IMR-90 (cell line): Measurements from ENCODE around the gene EHF. TPM values are rescaled to one million over a fixed set of nuclear protein-coding genes. Genes with fewer than 3 reads are reported as not detected.

Experiments
- ATAC-seq: fragments of 200-7000 bp; cut with Tn5 transposase; 2 replicates; pipeline ENCODE4 v1.9.1; 2020; ENCODE audit warnings: low read depth, mild to moderate bottlenecking, moderate library complexity
- BruUV-seq: library from RNA; stranded (reverse); fragments of 400-500 nt; replicated peaks from 2 replicates; lab custom pipeline; 2021; lab: Mats Ljungman, UMichigan
- CTCF ChIA-PET: fragments of 300-600 bp; formaldehyde crosslinking; extraction: SDS; loops from one replicate; lab custom pipeline; 2021; ENCODE audit warnings: antibody characterized with exemption; lab: Yijun Ruan, JAX
- POLR2A ChIA-PET: fragments of 300-600 bp; sonication (Branson Sonifier 250); formaldehyde crosslinking; loops from one replicate; lab custom pipeline; 2022; ENCODE audit warnings: antibody characterized with exemption; ENCODE audit not compliant: unreplicated experiment; lab: Charles Lee
- DNase-seq: peaks from one replicate; pipeline ENCODE4 v3.0.0; 2013
- H2AFZ ChIP-seq: replicated peaks from 2 replicates; pipeline ENCODE3; 2013; ENCODE audit warnings: low read length, mild to moderate bottlenecking; ENCODE audit not compliant: poor library complexity
- H2AK5ac ChIP-seq: 2 replicates; pipeline ENCODE4 v1.6.1; 2013; ENCODE audit warnings: low read depth, low read length, inconsistent platforms
- H2AK9ac ChIP-seq: replicated peaks from 2 replicates; pipeline ENCODE3; 2013; ENCODE audit warnings: mild to moderate bottlenecking, low read depth, low read length, moderate library complexity; ENCODE audit not compliant: poor library complexity
- H2BK120ac ChIP-seq: 2 replicates; pipeline ENCODE4 v1.6.1; 2013; ENCODE audit warnings: low read depth, low read length, inconsistent platforms
- H2BK15ac ChIP-seq: 3 replicates; pipeline ENCODE4 v1.6.1; 2013; ENCODE audit warnings: low read depth, low read length, inconsistent platforms
- H2BK20ac ChIP-seq: 2 replicates; pipeline ENCODE4 v1.6.1; 2013; ENCODE audit warnings: low read depth, mild to moderate bottlenecking, inconsistent platforms, low read length, moderate library complexity
- H2BK5ac ChIP-seq: 2 replicates; pipeline ENCODE4 v1.6.1; 2013; ENCODE audit warnings: mild to moderate bottlenecking, low read depth, low read length, inconsistent platforms; ENCODE audit not compliant: poor library complexity, severe bottlenecking
- H3K14ac ChIP-seq: replicated peaks from 2 replicates; pipeline ENCODE4 v1.6.1; 2013; ENCODE audit warnings: low read depth, low read length, inconsistent platforms
- H3K18ac ChIP-seq: 2 replicates; pipeline ENCODE4 v1.6.1; 2013; ENCODE audit warnings: low read depth, low read length, control low read depth
- H3K23ac ChIP-seq: 2 replicates; pipeline ENCODE4 v1.6.1; 2013; ENCODE audit warnings: low read depth, low read length, inconsistent platforms
- H3K27ac ChIP-seq: 2 replicates; pipeline ENCODE4 v1.5.1; 2013; ENCODE audit warnings: mild to moderate bottlenecking, control low read depth, low read length; ENCODE audit not compliant: insufficient read depth
- H3K27me3 ChIP-seq: 2 replicates; pipeline ENCODE4 v1.6.1; 2013; ENCODE audit warnings: low read length; ENCODE audit not compliant: control insufficient read depth, insufficient read depth
- H3K36me3 ChIP-seq: 2 replicates; pipeline ENCODE4 v1.6.1; 2013; ENCODE audit warnings: low read length, mixed read lengths; ENCODE audit not compliant: control insufficient read depth, insufficient read depth
- H3K4ac ChIP-seq: 2 replicates; pipeline ENCODE4 v1.6.1; 2013; ENCODE audit warnings: low read depth, low read length, inconsistent platforms
- H3K4me1 ChIP-seq: 2 replicates; pipeline ENCODE4 v1.6.1; 2013; ENCODE audit warnings: low read length, mixed read lengths; ENCODE audit not compliant: control insufficient read depth, insufficient read depth
- H3K4me2 ChIP-seq: 2 replicates; pipeline ENCODE4 v1.6.1; 2013; ENCODE audit warnings: low read depth, mild to moderate bottlenecking, control low read depth, low read length, moderate library complexity
- H3K4me3 ChIP-seq: 2 replicates; pipeline ENCODE4 v1.5.1; 2013; ENCODE audit warnings: low read depth, mild to moderate bottlenecking, control low read depth, low read length, moderate library complexity; ENCODE audit not compliant: insufficient read depth
- H3K56ac ChIP-seq: 2 replicates; pipeline ENCODE4 v1.6.1; 2013; ENCODE audit warnings: low read length, inconsistent platforms; ENCODE audit not compliant: insufficient read depth; ENCODE audit errors: extremely low read depth
- H3K79me1 ChIP-seq, 2 experiments: 2 replicates each; pipeline ENCODE4 v1.6.1; 2013; ENCODE audit warnings: low read length in 2 of 2, inconsistent platforms in 1 of 2, low read depth in 1 of 2
- H3K9ac ChIP-seq: 2 replicates; pipeline ENCODE4 v1.6.1; 2013; ENCODE audit warnings: low read depth, low read length, control low read depth
- H3K9me1 ChIP-seq: 2 replicates; pipeline ENCODE4 v1.6.1; 2013; ENCODE audit warnings: low read length, inconsistent platforms; ENCODE audit not compliant: insufficient read depth
- H3K9me3 ChIP-seq: 2 replicates; pipeline ENCODE4 v1.6.1; 2013; ENCODE audit warnings: low read length; ENCODE audit not compliant: control insufficient read depth, insufficient read depth
- H4K20me1 ChIP-seq: 2 replicates; pipeline ENCODE4 v1.6.1; 2013; ENCODE audit warnings: low read length, inconsistent platforms; ENCODE audit not compliant: insufficient read depth
- H4K5ac ChIP-seq: 2 replicates; pipeline ENCODE4 v1.6.1; 2013; ENCODE audit warnings: mild to moderate bottlenecking, low read depth, low read length, control low read depth
- H4K8ac ChIP-seq, 2 experiments: 2 replicates each; pipeline ENCODE4 v1.6.1; 2013; ENCODE audit warnings: low read depth in 2 of 2, low read length in 2 of 2, control low read depth in 1 of 2, inconsistent platforms in 1 of 2
- H4K91ac ChIP-seq: 2 replicates; pipeline ENCODE4 v1.6.1; 2013; ENCODE audit warnings: low read depth, low read length, inconsistent platforms; ENCODE audit not compliant: insufficient read depth
- CHD1 ChIP-seq: IDR thresholded peaks from 2 replicates; pipeline ENCODE4 v1.6.1; 2012; ENCODE audit warnings: low read depth, low read length, improper control_type of control experiment
- RCOR1 ChIP-seq: IDR thresholded peaks from 2 replicates; pipeline ENCODE4 v1.6.1; 2012; ENCODE audit warnings: mild to moderate bottlenecking, low read length, improper control_type of control experiment; ENCODE audit not compliant: insufficient replicate concordance
- WGBS, 2 experiments: methylation state at CpG; one replicate each; pipeline versions ENCODE4 v1.1.5 to v1.1.7; 2013; ENCODE audit warnings: missing lambda C conversion rate in 2 of 2; ENCODE audit not compliant: insufficient read length in 1 of 2; ENCODE audit errors: extremely low coverage in 2 of 2; 5-methylcytosine and 5-hydroxymethylcytosine counted together
- dilution Hi-C: fragments of 300-500 bp; cut with HindIII; formaldehyde crosslinking; loops from one replicate; pipeline ENCODE4 v1.14.3; 2018; ENCODE audit warnings: low sequenced_read_pairs; ENCODE audit not compliant: unreplicated experiment
- in situ Hi-C: fragments of 300-500 bp; cut with MboI; formaldehyde crosslinking; loops from 3 replicates; pipeline ENCODE4 v1.14.3; 2019; ENCODE audit warnings: low sequenced_read_pairs, inconsistent platforms, mixed read lengths
- intact Hi-C: fragments of 100-400 bp; cut with micrococcal nuclease; formaldehyde crosslinking; loops from 2 replicates; pipeline ENCODE4 v1.10.0; 2022
- polyA plus RNA-seq, 3 experiments: library from polyadenylated mRNA; depleted of rRNA; stranded (reverse); fragments of >200 nt; gene quantifications; 2 replicates each; pipeline ENCODE4 v1.2.3, GENCODE V29; 2012; ENCODE audit warnings: low replicate concordance in 1 of 3
- total RNA-seq: library from RNA; depleted of rRNA; stranded (reverse); fragments of >200 nt; gene quantifications from 2 replicates; pipeline ENCODE4 v1.2.3, GENCODE V29; 2012

The EHF gene
- total and polyA plus RNA-seq, 2 of the 4 experiments (the other 2 are of a cell fraction): under 0.01 TPM; not detected in 1

- Histone ChIP-seq H3K36me3 (no peaks in the 10 kb centered on the region), H4K5ac (no peak overlapping the region), H3K18ac (no peak overlapping the region), H2AFZ (no peak overlapping the region), H3K79me1 (no peaks in the 10 kb centered on the region), H2BK5ac (no peak overlapping the region), H2AK5ac (no peak overlapping the region), H3K4me3 (no peak overlapping the region), H3K27ac (no peak overlapping the region), H3K9me1 (peaks cover 6% of the 10 kb centered on the region; the same call in 1 of the 2 replicates), H3K56ac (no peak overlapping the region), H3K9ac (no peak overlapping the region), H3K23ac (no peak overlapping the region), H2BK15ac (no peak overlapping the region), H3K4me2 (no peak overlapping the region), H3K27me3 (no peaks in the 10 kb centered on the region; the same call in 1 of the 2 replicates), H2BK120ac (no peak overlapping the region), H3K4me1 (peaks cover 3% of the 10 kb centered on the region; the same call in 1 of the 2 replicates), H2AK9ac (no peak overlapping the region), H3K9me3 (no peaks in the 10 kb centered on the region), H4K20me1 (no peaks in the 10 kb centered on the region), H2BK20ac (no peak overlapping the region), H3K14ac (no peak overlapping the region), H4K8ac (no peak overlapping the region), H3K4ac (no peak overlapping the region), H4K91ac (no peak overlapping the region)
- ATAC-seq (peak; percentile 40; the same call in 1 of the 2 replicates), DNase-seq (peak; percentile 35)
- in situ Hi-C loops (no loop called here), dilution Hi-C loops (no loop called here), intact Hi-C loops (no loop called here)
- CTCF ChIA-PET: no interaction called here
- no CpG with 5 or more reads among the region's 5 CpGs for WGBS, 2 experiments
- POLR2A ChIA-PET: interaction anchor here (0.6 kb wide), 1 partner anchor 259 kb away, joined by 4 read pairs; no protein-coding TSS in a partner anchor
- no peak for TF ChIP-seq RCOR1
- TF ChIP-seq CHD1: no peak
- no TSS peak for BruUV-seq
These were observed 6.4 kb upstream of the EHF start for GRCh38 chr11:34614344-34615104.
